PC-3 (cell line): ENCODE results near the gene ATE1.

ENCODE experiments used
- EZH2 ChIP-seq: fragments of 300-600 bp; sonication (generic); IDR thresholded peaks from one replicate; pipeline ENCODE4 v1.6.1; 2017; ENCODE audit warnings: antibody characterized with exemption, mild to moderate bottlenecking, low read length; ENCODE audit not compliant: unreplicated experiment
- EZH2phosphoT487 ChIP-seq: fragments of 300-600 bp; sonication (generic); IDR thresholded peaks from 2 replicates; pipeline ENCODE4 v1.6.1; 2018; ENCODE audit warnings: mild to moderate bottlenecking, antibody characterized with exemption, low read length, borderline replicate concordance
- TF ChIP-seq, protein P1 (sequence below): fragments of 300-600 bp; sonication (generic); conservative IDR thresholded peaks from 2 replicates; pipeline ENCODE4 v1.5.1; 2017; ENCODE audit warnings: antibody characterized with exemption, low read depth, mild to moderate bottlenecking, low read length

DNA sequence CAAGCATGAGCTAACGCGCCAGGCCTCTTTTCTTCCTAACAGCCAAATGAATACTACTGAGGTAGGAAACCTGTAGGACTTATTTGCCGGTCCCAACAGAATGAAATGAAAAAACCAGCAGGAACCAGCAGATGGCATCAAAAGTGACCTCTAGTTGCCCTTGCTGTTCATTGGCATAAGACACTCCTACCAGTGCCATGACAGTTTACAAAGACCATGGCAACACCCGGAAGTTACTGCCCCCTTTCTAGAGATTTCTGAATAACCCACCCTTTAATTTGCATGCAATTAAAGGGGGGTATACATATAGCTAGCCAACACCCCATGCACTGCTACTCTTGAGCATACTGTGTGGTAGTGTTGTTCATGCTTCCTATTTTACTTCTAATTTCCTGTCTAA, 65.2 kb downstream of the ATE1 start:
- TF ChIP-seq, protein P1, sequence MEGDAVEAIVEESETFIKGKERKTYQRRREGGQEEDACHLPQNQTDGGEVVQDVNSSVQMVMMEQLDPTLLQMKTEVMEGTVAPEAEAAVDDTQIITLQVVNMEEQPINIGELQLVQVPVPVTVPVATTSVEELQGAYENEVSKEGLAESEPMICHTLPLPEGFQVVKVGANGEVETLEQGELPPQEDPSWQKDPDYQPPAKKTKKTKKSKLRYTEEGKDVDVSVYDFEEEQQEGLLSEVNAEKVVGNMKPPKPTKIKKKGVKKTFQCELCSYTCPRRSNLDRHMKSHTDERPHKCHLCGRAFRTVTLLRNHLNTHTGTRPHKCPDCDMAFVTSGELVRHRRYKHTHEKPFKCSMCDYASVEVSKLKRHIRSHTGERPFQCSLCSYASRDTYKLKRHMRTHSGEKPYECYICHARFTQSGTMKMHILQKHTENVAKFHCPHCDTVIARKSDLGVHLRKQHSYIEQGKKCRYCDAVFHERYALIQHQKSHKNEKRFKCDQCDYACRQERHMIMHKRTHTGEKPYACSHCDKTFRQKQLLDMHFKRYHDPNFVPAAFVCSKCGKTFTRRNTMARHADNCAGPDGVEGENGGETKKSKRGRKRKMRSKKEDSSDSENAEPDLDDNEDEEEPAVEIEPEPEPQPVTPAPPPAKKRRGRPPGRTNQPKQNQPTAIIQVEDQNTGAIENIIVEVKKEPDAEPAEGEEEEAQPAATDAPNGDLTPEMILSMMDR, result no peak
- TF ChIP-seq EZH2 (no peak), EZH2phosphoT487 (no peak)
